HEK293 (cell line): ENCODE data around the gene SNCAIP.

ENCODE experiments used
- CTCF ChIA-PET: fragments of 350-600 bp; formaldehyde crosslinking; extraction: SDS; loops from one replicate; lab custom pipeline; 2021; ENCODE audit warnings: antibody characterized with exemption; lab: Yijun Ruan, JAX
- POLR2A ChIA-PET: fragments of 300-600 bp; formaldehyde crosslinking; extraction: SDS; loops from one replicate; lab custom pipeline; 2020; ENCODE audit warnings: antibody characterized with exemption, inconsistent platforms; lab: Yijun Ruan, JAX
- H3K27ac ChIP-seq: fragments of 200-500 bp; sonication (Bioruptor generic); 2 replicates; pipeline ENCODE4 v1.5.1; 2014; ENCODE audit warnings: low read depth, low read length, control low read depth, inconsistent platforms; ENCODE audit errors: extremely low read depth
- H3K36me3 ChIP-seq, 2 experiments: fragments of 200-500 bp in 1 of 2; sonication (Bioruptor generic) in 1 of 2; 1 replicate in 1 of 2; 2 replicates in 1 of 2; pipeline ENCODE4 v1.5.1; 2014 to 2017; ENCODE audit warnings: inconsistent platforms in 2 of 2, low read length in 2 of 2; ENCODE audit not compliant: control insufficient read depth in 2 of 2, insufficient read depth in 1 of 2
- H3K4me1 ChIP-seq: fragments of 200-500 bp; sonication (Bioruptor generic); 2 replicates; pipeline ENCODE4 v1.5.1; 2014; ENCODE audit warnings: mild to moderate bottlenecking, low read length, inconsistent platforms; ENCODE audit not compliant: control insufficient read depth, insufficient read depth
- H3K4me3 ChIP-seq: 2 replicates; pipeline ENCODE4 v1.5.1; 2011; ENCODE audit warnings: low read depth, mild to moderate bottlenecking, control low read depth, low read length, moderate library complexity
- H3K9me3 ChIP-seq: fragments of 200-500 bp; sonication (Bioruptor generic); 2 replicates; pipeline ENCODE4 v1.5.1; 2014; ENCODE audit warnings: low read depth, low read length, inconsistent platforms; ENCODE audit not compliant: control insufficient read depth, insufficient read depth
- KLF1 ChIP-seq: fragments of 450-650 bp; formaldehyde crosslinking; IDR thresholded peaks from 2 replicates; pipeline ENCODE4 v1.5.1; 2016; ENCODE audit warnings: missing biosample characterization, missing genetic modification characterization
- KLF17 ChIP-seq: fragments of 450-650 bp; formaldehyde crosslinking; IDR thresholded peaks from 2 replicates; pipeline ENCODE4 v1.5.1; 2016; ENCODE audit warnings: missing biosample characterization, missing genetic modification characterization
- SP7 ChIP-seq: fragments of 450-650 bp; formaldehyde crosslinking; IDR thresholded peaks from 2 replicates; pipeline ENCODE4 v1.5.1; 2016; ENCODE audit warnings: missing biosample characterization, missing genetic modification characterization
- ZBTB49 ChIP-seq: fragments of 450-650 bp; formaldehyde crosslinking; IDR thresholded peaks from 2 replicates; pipeline ENCODE4 v1.5.1; 2016; ENCODE audit warnings: missing biosample characterization, missing genetic modification characterization, low read depth
- ZNF112 ChIP-seq: fragments of 450-650 bp; formaldehyde crosslinking; IDR thresholded peaks from 2 replicates; pipeline ENCODE4 v1.5.0; 2017; ENCODE audit warnings: missing biosample characterization, missing genetic modification characterization
- ZNF184 ChIP-seq: fragments of 450-650 bp; IDR thresholded peaks from 2 replicates; pipeline ENCODE4 v1.5.1; 2018; ENCODE audit warnings: missing biosample characterization, mild to moderate bottlenecking, missing genetic modification characterization
- ZNF202 ChIP-seq: fragments of 450-650 bp; formaldehyde crosslinking; IDR thresholded peaks from 2 replicates; pipeline ENCODE4 v1.5.1; 2016; ENCODE audit warnings: missing biosample characterization, missing genetic modification characterization, borderline replicate concordance
- ZNF26 ChIP-seq: fragments of 450-650 bp; formaldehyde crosslinking; IDR thresholded peaks from 2 replicates; pipeline ENCODE4 v1.5.1; 2016; ENCODE audit warnings: missing biosample characterization, missing genetic modification characterization
- ZNF292 ChIP-seq: fragments of 450-650 bp; formaldehyde crosslinking; IDR thresholded peaks from 2 replicates; pipeline ENCODE4 v1.5.1; 2016; ENCODE audit warnings: low read depth, missing biosample characterization, missing genetic modification characterization, borderline replicate concordance
- ZNF513 ChIP-seq: fragments of 450-650 bp; IDR thresholded peaks from 2 replicates; pipeline ENCODE4 v1.5.1; 2018; ENCODE audit warnings: missing biosample characterization, missing genetic modification characterization
- ZNF561 ChIP-seq: fragments of 450-650 bp; IDR thresholded peaks from 2 replicates; pipeline ENCODE4 v1.5.1; 2018; ENCODE audit warnings: missing biosample characterization, missing genetic modification characterization, borderline replicate concordance
- ZNF677 ChIP-seq: fragments of 450-650 bp; IDR thresholded peaks from 2 replicates; pipeline ENCODE4 v1.5.0; 2018; ENCODE audit warnings: missing biosample characterization, mild to moderate bottlenecking, missing genetic modification characterization, moderate library complexity
- ZNF792 ChIP-seq: fragments of 450-650 bp; formaldehyde crosslinking; IDR thresholded peaks from 2 replicates; pipeline ENCODE4 v1.5.1; 2016; ENCODE audit warnings: missing biosample characterization, missing genetic modification characterization
- TF ChIP-seq, protein P1 (sequence below): fragments of 450-650 bp; formaldehyde crosslinking; IDR thresholded peaks from 2 replicates; pipeline ENCODE4 v1.5.1; 2017; ENCODE audit warnings: missing biosample characterization, missing genetic modification characterization

The SNCAIP gene

GRCh38 chr5:122431298-122431697 is 119.3 kb downstream of the SNCAIP start:
- POLR2A ChIA-PET: no interaction called here

More at GRCh38 chr5:122431298-122431697, 119.3 kb downstream of the SNCAIP start:
- CTCF ChIA-PET: no interaction called here
- Histone ChIP-seq H3K27ac (no peak overlapping the region), H3K36me3 (no peaks in the 10 kb centered on the region), H3K9me3 (no peaks in the 10 kb centered on the region), H3K4me3 (no peak overlapping the region), H3K4me1 (peaks cover 20% of the 10 kb centered on the region)
- no peak for TF ChIP-seq ZNF792 (tag by site-specific recombination)
- TF ChIP-seq, protein P1, sequence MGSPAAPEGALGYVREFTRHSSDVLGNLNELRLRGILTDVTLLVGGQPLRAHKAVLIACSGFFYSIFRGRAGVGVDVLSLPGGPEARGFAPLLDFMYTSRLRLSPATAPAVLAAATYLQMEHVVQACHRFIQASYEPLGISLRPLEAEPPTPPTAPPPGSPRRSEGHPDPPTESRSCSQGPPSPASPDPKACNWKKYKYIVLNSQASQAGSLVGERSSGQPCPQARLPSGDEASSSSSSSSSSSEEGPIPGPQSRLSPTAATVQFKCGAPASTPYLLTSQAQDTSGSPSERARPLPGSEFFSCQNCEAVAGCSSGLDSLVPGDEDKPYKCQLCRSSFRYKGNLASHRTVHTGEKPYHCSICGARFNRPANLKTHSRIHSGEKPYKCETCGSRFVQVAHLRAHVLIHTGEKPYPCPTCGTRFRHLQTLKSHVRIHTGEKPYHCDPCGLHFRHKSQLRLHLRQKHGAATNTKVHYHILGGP (tag by site-specific recombination): no peak
- TF ChIP-seq ZNF561 (tag by site-specific recombination): no peak
- no peak for TF ChIP-seq ZNF677
- TF ChIP-seq ZNF513 (tag by site-specific recombination): no peak
- TF ChIP-seq KLF17 (tag by site-specific recombination): no peak
- TF ChIP-seq KLF1 (tag by site-specific recombination): no peak
- TF ChIP-seq ZNF202 (tag by site-specific recombination): no peak
- no peak for TF ChIP-seq ZNF26
- no peak for TF ChIP-seq ZNF184
- TF ChIP-seq SP7 (tag by site-specific recombination): no peak
- TF ChIP-seq ZNF292: no peak
- no peak for TF ChIP-seq ZBTB49
- no peak for TF ChIP-seq ZNF112
